Embryonic facial prominence (tissue), 1 donor: ENCODE measurements around the gene MICOS13.

Experiments
- DNase-seq: peaks from one replicate; pipeline ENCODE4 v3.0.0-alpha.2; 2016; ENCODE audit errors: extremely low spot score

Gene MICOS13

GRCh38 chr19:5667751-5668271, 12.5 kb downstream of the MICOS13 start:
- DNase-seq, result no peak

GRCh38 chr19:5666921-5667610, 13.2 kb downstream of the MICOS13 start:
- no peak for DNase-seq

DNA sequence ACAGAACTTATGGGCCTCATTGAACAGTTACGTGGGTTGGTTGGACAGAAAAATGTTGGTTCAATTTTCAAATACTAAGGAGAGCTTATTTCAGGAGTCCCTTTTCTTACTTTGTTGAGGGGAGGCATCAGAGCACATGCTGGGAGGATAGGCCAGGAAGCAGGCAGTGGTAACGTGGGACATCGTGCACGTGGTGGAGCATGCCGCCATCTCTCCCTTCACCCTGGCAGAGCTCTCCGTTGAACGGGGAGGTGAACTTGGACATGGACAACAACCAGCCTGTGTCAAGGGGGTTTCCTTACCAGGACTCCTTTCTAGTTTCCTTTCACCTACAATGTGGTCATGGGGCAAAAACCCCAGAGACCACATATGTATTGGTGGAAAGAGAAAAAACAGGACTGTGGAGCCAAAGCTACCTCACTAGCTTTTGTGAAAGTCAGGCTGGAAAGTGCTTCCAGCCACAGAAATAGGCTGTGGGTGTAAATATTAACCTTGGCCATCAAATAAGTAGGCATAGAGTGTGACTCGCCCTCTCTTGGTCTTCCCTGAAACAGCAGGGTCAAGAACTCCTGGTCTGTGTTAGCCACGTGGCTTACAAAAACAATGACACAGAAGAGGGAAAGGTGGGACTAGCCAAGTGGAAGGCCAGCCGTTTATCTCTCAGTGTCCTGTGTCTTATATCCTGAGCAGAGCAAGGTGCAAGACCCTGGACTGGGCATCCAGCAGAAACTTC, 14.4 kb downstream of the MICOS13 start:
- no peak for DNase-seq

DNA sequence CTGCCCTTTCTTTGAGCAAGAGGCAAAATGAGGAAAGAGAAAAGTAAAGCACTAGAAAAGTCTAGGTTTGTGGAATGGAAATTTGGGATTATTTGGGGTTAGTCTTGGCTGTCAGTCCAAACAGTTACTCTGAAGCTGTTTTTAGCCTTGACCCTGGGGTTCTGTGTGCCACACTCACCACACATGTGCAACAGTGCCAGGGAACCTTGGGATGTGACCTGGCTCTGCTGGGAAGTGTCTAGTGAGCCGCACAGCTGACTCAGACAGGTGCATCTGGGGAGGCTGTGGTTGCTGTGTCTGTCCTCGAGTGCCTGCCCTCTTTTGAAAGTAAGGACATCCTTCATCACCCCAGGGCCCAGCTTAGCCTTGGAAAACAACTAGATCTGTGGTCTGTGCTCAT, 15.8 kb downstream of the MICOS13 start:
- no peak for DNase-seq

GRCh38 chr19:5663904-5664303, 16.4 kb downstream of the MICOS13 start:
- DNase-seq, result no peak

- DNase-seq, result no peak
Observed at GRCh38 chr19:5661483-5661882, 18.8 kb downstream of the MICOS13 start.

DNA sequence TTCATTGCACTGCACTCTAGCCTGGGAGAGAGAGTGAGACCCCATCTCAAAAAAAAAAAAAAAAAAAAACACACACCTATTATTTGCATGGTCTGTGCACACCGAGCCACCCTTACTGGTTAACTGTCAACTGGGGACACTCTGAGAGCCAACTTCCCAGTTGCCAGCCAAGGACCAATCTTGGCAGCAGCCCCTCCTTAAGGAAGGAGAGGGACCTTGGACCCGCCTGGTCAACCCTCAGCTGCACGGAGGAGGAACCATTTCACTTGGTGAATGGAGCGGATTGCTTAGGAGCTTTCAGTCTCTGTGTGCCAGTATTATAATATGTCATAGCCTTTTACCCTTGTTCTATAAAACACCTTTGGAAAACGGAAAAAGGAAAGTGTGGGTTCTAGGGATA, 24.9 kb downstream of the MICOS13 start:
- DNase-seq, result no peak

- DNase-seq, result no peak
Observed at GRCh38 chr19:5654931-5655330, 25.4 kb downstream of the MICOS13 start.

GRCh38 chr19:5652261-5652660, 28.1 kb downstream of the MICOS13 start:
- DNase-seq, result no peak

DNA sequence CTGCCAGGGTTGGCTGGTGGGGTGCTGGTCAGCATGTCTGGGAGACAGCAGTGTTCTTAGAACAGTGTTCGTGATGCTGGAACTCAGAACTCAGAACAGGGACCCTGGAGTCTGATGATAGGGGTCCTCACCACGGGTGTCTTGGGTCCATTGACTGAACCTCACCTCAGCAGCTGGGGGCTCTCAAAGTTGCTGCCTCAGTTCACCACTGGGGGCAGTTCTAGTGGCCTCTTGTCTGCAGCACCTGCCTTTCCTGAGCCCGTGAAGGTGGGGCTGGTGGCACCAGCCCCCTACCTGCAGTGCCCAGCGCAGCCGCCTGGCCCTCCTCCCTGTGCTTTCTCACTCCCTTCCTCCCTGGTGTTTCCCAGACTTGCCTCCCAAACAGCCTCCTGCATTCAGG, 29.0 kb downstream of the MICOS13 start:
- DNase-seq, result no peak

DNA sequence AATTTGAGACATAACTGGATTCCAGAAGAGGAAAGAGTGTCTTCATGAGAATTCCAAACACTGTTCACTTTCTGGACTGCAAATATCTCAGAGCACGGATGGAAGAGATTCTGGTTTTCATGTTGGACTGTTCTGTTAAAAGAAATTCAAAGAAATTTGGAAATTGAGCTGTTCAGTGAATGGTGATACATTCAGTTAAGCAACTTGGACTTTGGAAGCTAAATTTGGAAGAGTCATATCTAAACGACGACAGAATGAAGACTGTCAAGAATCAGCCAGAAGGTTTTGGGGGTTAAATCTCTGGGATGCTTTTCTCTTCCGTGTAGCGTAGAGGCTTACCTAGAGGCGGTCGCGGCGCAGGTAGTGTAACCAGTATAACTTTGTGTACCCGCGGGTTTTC, 31.9 kb downstream of the MICOS13 start:
- DNase-seq, result no peak

DNA sequence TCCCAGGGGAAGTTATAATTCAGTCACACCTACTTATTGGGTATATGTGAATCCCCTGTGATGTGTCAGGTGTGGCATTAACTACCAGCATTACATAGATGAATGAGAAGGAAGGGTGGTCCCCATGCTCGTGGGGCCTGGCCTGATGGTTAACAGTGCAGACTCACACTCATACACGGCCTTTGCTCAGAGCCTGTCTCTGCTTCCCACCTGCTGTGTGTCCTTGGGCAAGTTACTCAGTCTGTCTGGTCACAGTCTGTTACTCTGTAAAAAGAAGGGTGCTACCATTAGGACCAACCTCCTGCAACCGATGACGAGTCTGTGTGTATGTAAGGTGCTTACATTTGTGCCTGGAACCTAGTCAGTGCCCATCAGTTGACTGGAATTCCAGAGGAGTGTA, 33.6 kb downstream of the MICOS13 start:
- no peak for DNase-seq

DNA sequence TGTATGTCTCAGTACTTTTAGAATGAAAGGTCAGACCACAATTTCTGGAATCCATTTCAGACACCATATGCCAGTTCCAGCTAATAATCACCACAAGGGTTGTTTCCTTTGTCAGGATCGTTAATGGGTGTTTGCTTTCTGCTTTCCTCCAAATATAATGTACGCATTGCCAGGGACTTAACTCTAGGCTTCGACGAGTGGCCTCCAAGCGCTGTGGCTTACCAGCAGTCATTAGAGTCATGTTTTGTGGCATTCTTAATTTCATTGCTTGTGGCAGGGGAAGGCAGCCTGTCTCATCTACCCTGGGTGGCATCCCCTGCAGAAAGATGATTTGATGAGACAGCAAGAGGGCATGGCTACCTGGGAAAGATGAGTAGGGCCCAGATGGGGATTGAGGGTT, 34.9 kb downstream of the MICOS13 start:
- DNase-seq, result no peak

GRCh38 chr19:5644037-5644436, 36.3 kb downstream of the MICOS13 start:
- DNase-seq, result no peak

DNA sequence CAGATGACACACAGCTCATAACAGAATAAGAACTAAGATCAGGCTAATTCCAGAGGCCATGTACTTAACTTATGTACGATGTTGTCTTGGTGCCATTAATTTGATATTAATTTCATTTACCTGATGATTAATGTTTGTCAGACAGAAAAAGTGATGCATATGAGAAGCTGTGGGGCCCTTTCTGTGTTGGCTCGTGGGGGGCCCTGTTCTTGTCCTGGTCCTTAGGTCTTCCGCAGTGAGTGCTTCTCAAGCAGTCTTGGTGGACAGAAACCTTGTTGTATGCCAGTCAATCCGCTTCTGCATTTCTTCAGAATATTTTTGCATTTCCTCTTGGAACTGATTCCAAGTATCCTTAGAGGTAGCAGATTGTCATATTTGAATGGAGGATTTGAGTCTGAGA, 37.3 kb downstream of the MICOS13 start:
- DNase-seq, result no peak

GRCh38 chr19:5642204-5642603, 38.1 kb downstream of the MICOS13 start:
- no peak for DNase-seq

- no peak for DNase-seq
Observed at GRCh38 chr19:5641171-5641570, 39.1 kb downstream of the MICOS13 start.

GRCh38 chr19:5637971-5638370, 42.3 kb downstream of the MICOS13 start:
- no peak for DNase-seq

GRCh38 chr19:5635427-5635826, 44.9 kb downstream of the MICOS13 start:
- no peak for DNase-seq

GRCh38 chr19:5632657-5633056, 47.7 kb downstream of the MICOS13 start:
- DNase-seq, result no peak

DNA sequence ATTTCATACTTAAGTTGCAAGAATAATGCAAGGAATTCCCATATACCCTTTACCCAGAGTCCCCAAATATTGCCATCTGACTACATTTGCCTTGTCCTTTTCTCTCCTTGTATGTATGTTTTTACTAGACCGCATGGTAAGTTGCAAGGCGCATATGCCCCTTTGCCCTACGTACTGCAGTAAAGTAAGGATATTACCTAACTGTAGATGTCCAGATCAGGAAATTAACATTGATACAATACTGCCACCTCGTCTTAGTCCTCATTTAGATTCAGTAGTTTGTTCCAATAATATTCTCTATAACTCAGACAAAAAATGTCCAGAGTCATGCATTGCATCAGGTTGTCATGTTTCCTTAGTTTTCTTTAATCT, 48.1 kb downstream of the MICOS13 start:
- DNase-seq, result no peak

- no peak for DNase-seq
Observed at GRCh38 chr19:5631567-5632240, 48.6 kb downstream of the MICOS13 start.
